SK-N-SH treated with all-trans-retinoic acid at 6 μM for 48 hours (cell line): Measurements from ENCODE around the gene DIP2A.

Experiments
- ARNTL ChIP-seq: fragments of 450-650 bp; formaldehyde crosslinking; IDR thresholded peaks from 2 replicates; pipeline ENCODE4 v1.5.0; 2020; ENCODE audit warnings: low read depth, mild to moderate bottlenecking, moderate library complexity, borderline replicate concordance
- CREB5 ChIP-seq: fragments of 250-450 bp; sonication (Bioruptor Pico); IDR thresholded peaks from 2 replicates; pipeline ENCODE4 v1.5.1; 2020; ENCODE audit warnings: low read depth, mild to moderate bottlenecking, moderate library complexity
- CSRNP3 ChIP-seq: fragments of 250-450 bp; sonication (Bioruptor Pico); IDR thresholded peaks from 2 replicates; pipeline ENCODE4 v1.5.1; 2021; ENCODE audit warnings: mild to moderate bottlenecking, moderate library complexity
- ESRRG ChIP-seq: fragments of 250-450 bp; sonication (Bioruptor Pico); IDR thresholded peaks from 2 replicates; pipeline ENCODE4 v1.6.1; 2021; ENCODE audit warnings: mild to moderate bottlenecking
- GLIS3 ChIP-seq: fragments of 250-450 bp; sonication (Bioruptor Pico); IDR thresholded peaks from 2 replicates; pipeline ENCODE4 v1.5.0; 2020; ENCODE audit warnings: mild to moderate bottlenecking, moderate library complexity
- SNAI2 ChIP-seq: fragments of 250-450 bp; sonication (Bioruptor Pico); IDR thresholded peaks from 2 replicates; pipeline ENCODE4 v1.5.0; 2020; ENCODE audit warnings: mild to moderate bottlenecking, moderate library complexity
- TCF4 ChIP-seq: fragments of 250-450 bp; sonication (Bioruptor Pico); IDR thresholded peaks from 2 replicates; pipeline ENCODE4 v1.8.0; 2021; ENCODE audit warnings: mild to moderate bottlenecking, moderate library complexity, borderline replicate concordance
- ZFP3 ChIP-seq: fragments of 250-450 bp; sonication (Bioruptor Pico); IDR thresholded peaks from 2 replicates; pipeline ENCODE4 v1.5.0; 2020; ENCODE audit warnings: mild to moderate bottlenecking, moderate library complexity
- ZFP30 ChIP-seq: fragments of 450-650 bp; formaldehyde crosslinking; IDR thresholded peaks from 2 replicates; pipeline ENCODE4 v1.5.0; 2022; ENCODE audit warnings: mild to moderate bottlenecking, moderate library complexity
- ZNF8 ChIP-seq: fragments of 450-650 bp; formaldehyde crosslinking; IDR thresholded peaks from 2 replicates; pipeline ENCODE4 v1.5.0; 2020; ENCODE audit warnings: mild to moderate bottlenecking, moderate library complexity
- TF ChIP-seq, protein P1 (sequence below): fragments of 250-450 bp; sonication (Bioruptor Pico); IDR thresholded peaks from 2 replicates; pipeline ENCODE4 v1.8.0; 2020; ENCODE audit warnings: mild to moderate bottlenecking, moderate library complexity, borderline replicate concordance

- TF ChIP-seq CREB5 (CRISPR knock-in tag) = no peak
- TF ChIP-seq CSRNP3 (CRISPR knock-in tag) = no peak
- TF ChIP-seq ZFP3 (CRISPR knock-in tag) = no peak
- TF ChIP-seq TCF4 = no peak
- no peak for TF ChIP-seq SNAI2 (CRISPR knock-in tag)
- TF ChIP-seq, protein P1, sequence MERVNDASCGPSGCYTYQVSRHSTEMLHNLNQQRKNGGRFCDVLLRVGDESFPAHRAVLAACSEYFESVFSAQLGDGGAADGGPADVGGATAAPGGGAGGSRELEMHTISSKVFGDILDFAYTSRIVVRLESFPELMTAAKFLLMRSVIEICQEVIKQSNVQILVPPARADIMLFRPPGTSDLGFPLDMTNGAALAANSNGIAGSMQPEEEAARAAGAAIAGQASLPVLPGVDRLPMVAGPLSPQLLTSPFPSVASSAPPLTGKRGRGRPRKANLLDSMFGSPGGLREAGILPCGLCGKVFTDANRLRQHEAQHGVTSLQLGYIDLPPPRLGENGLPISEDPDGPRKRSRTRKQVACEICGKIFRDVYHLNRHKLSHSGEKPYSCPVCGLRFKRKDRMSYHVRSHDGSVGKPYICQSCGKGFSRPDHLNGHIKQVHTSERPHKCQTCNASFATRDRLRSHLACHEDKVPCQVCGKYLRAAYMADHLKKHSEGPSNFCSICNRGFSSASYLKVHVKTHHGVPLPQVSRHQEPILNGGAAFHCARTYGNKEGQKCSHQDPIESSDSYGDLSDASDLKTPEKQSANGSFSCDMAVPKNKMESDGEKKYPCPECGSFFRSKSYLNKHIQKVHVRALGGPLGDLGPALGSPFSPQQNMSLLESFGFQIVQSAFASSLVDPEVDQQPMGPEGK = no peak
- no peak for TF ChIP-seq ZFP30 (CRISPR knock-in tag)
- no peak for TF ChIP-seq ESRRG
- TF ChIP-seq GLIS3 (CRISPR knock-in tag) = no peak
- no peak for TF ChIP-seq ZNF8 (CRISPR knock-in tag)
- no peak for TF ChIP-seq ARNTL (CRISPR knock-in tag)
Observed at GRCh38 chr21:46560568-46561444, 102.1 kb downstream of the DIP2A start.
